HepG2 (cell line): ENCODE data around the gene SRP9. TPM values are rescaled to one million over a fixed set of nuclear protein-coding genes. Genes with fewer than 3 reads are reported as not detected.

Experiments
- CBX1 ChIP-seq: IDR thresholded peaks from one replicate; pipeline ENCODE4 v1.6.1; 2016; ENCODE audit warnings: antibody characterized with exemption, low read depth
- EP300 ChIP-seq, 3 experiments: sonication (generic) in 1 of 3; formaldehyde crosslinking in 1 of 3; IDR thresholded peaks; 2 replicates each; pipeline versions ENCODE4 v1.5.1 to v1.6.1; 2011 to 2020; ENCODE audit warnings: low read depth in 2 of 3, low read length in 2 of 3, borderline replicate concordance in 1 of 3, improper control_type of control experiment in 1 of 3, mild to moderate bottlenecking in 1 of 3, missing genetic modification reagents in 1 of 3, moderate library complexity in 1 of 3
- GATAD2A ChIP-seq: IDR thresholded peaks from 2 replicates; pipeline ENCODE4 v1.6.1; 2016
- IRF9 ChIP-seq: sonication (generic); formaldehyde crosslinking; IDR thresholded peaks from 2 replicates; pipeline ENCODE4 v1.8.0; 2022; ENCODE audit warnings: missing genetic modification reagents, mild to moderate bottlenecking, borderline replicate concordance
- PBX2 ChIP-seq: IDR thresholded peaks from 2 replicates; pipeline ENCODE4 v1.6.1; 2016; ENCODE audit warnings: control low read depth
- RARA ChIP-seq: IDR thresholded peaks from 2 replicates; pipeline ENCODE4 v1.6.1; 2016; ENCODE audit warnings: missing genetic modification reagents, missing compliant biosample characterization
- RBFOX2 ChIP-seq: fragments of 200-400 bp; formaldehyde crosslinking; IDR thresholded peaks from 2 replicates; pipeline ENCODE4 v1.6.1; 2017; ENCODE audit warnings: low read depth, mild to moderate bottlenecking, low read length
- SMC3 ChIP-seq: IDR thresholded peaks from 2 replicates; pipeline ENCODE4 v1.6.1; 2011; ENCODE audit warnings: low read length, improper control_type of control experiment
- SOX13 ChIP-seq, 3 experiments: fragments of 450-650 bp in 1 of 3; sonication (generic) in 1 of 3; formaldehyde crosslinking in 1 of 3; IDR thresholded peaks in 2 of 3; conservative IDR thresholded peaks in 1 of 3; 2 replicates each; pipeline versions ENCODE4 v1.5.0 to v1.6.1; 2016 to 2020; ENCODE audit warnings: antibody characterized with exemption in 1 of 3, mild to moderate bottlenecking in 1 of 3, missing compliant biosample characterization in 1 of 3, missing genetic modification reagents in 1 of 3, moderate library complexity in 1 of 3
- SP2 ChIP-seq: sonication (generic); formaldehyde crosslinking; IDR thresholded peaks from 2 replicates; pipeline ENCODE4 v1.5.1; 2020; ENCODE audit warnings: mild to moderate bottlenecking, missing genetic modification reagents
- TEAD3 ChIP-seq: optimal IDR thresholded peaks from 2 replicates; pipeline ENCODE3; 2016; ENCODE audit warnings: borderline replicate concordance
- ZBTB43 ChIP-seq: sonication (generic); formaldehyde crosslinking; conservative IDR thresholded peaks from 2 replicates; pipeline ENCODE4 v1.4.0; 2020; ENCODE audit warnings: missing genetic modification reagents
- ZBTB49 ChIP-seq: sonication (generic); formaldehyde crosslinking; IDR thresholded peaks from 2 replicates; pipeline ENCODE4 v1.4.0; 2020; ENCODE audit warnings: missing genetic modification reagents, borderline replicate concordance
- ZFY ChIP-seq: sonication (generic); formaldehyde crosslinking; IDR thresholded peaks from 2 replicates; pipeline ENCODE4 v1.4.0; 2020; ENCODE audit warnings: missing genetic modification reagents
- ZMYM4 ChIP-seq: sonication (generic); formaldehyde crosslinking; IDR thresholded peaks from 2 replicates; pipeline ENCODE4 v1.8.1; 2023; ENCODE audit warnings: mild to moderate bottlenecking, missing genetic modification reagents
- ZNF251 ChIP-seq: sonication (generic); formaldehyde crosslinking; IDR thresholded peaks from 2 replicates; pipeline ENCODE4 v1.9.0; 2021; ENCODE audit warnings: mild to moderate bottlenecking, missing genetic modification reagents
- ZNF597 ChIP-seq: sonication (generic); formaldehyde crosslinking; IDR thresholded peaks from 2 replicates; pipeline ENCODE4 v1.5.0; 2020; ENCODE audit warnings: missing genetic modification reagents
- ZNF687 ChIP-seq: sonication (generic); formaldehyde crosslinking; IDR thresholded peaks from 2 replicates; pipeline ENCODE4 v1.5.1; 2020; ENCODE audit warnings: mild to moderate bottlenecking, missing genetic modification reagents, moderate library complexity
- polyA plus RNA-seq, 8 experiments: library from polyadenylated mRNA; depleted of rRNA in 3 of 8; stranded (reverse) in 7 of 8; unstranded in 1 of 8; fragments of >200 nt; fragmentation: Illumina TruSeq in 4 of 8; extraction: Trizol in 4 of 8; gene quantifications; 2 replicates each; pipeline versions ENCODE4 v1.2.1 to v1.2.3, GENCODE V29; 2011 to 2016; ENCODE audit warnings: low read depth in 4 of 8, missing spikeins in 1 of 8, mixed read lengths in 1 of 8; ENCODE audit not compliant: insufficient read depth in 1 of 8
- total RNA-seq, 5 experiments: library from RNA; depleted of rRNA; stranded (reverse); fragments of >200 nt; fragmentation: Illumina TruSeq; extraction: Trizol; gene quantifications; 2 replicates each; pipeline ENCODE4 v1.2.3, GENCODE V29; 2016; ENCODE audit warnings: low read depth in 1 of 5

Gene SRP9
- total and polyA plus RNA-seq, 2 of the 13 experiments (the other 11 are each of a cell fraction or from before 2014, with no cell fraction given), result 251 to 307 TPM

- TF ChIP-seq SOX13 (IDR thresholded peaks at IDR 0.05) (no peak), SOX13 (CRISPR knock-in tag; conservative IDR thresholded peaks at IDR 0.05 in 1 of 2, IDR thresholded peaks at IDR 0.05 in 1 of 2) (0 out of 4 replicates have a peak, but pooled peaks of 1 of the 2 experiments have one; percentile 11), ZNF597 (CRISPR knock-in tag) (no peak), ZFY (CRISPR knock-in tag) (peak; percentile 37; the same call in 1 of the 2 replicates), GATAD2A (CRISPR knock-in tag) (peak; percentile 40; the same call in 1 of the 2 replicates), SMC3 (no peak), RARA (CRISPR knock-in tag) (0 out of 2 replicates have a peak, but pooled peaks have one; percentile 9), CBX1 (no peak), ZNF251 (no peak), ZBTB43 (CRISPR knock-in tag) (0 out of 2 replicates have a peak, but pooled peaks have one; percentile 22), TEAD3 (CRISPR knock-in tag) (no peak), PBX2 (CRISPR knock-in tag) (no peak), EP300 (IDR thresholded peaks at IDR 0.05; ENCODE audit: low read depth in 2 of 2, low read length in 2 of 2) (no peak), EP300 (CRISPR knock-in tag; IDR thresholded peaks at IDR 0.05; ENCODE audit: borderline replicate concordance) (peak; percentile 42; the same call in 1 of the 2 replicates), ZMYM4 (CRISPR knock-in tag) (no peak), IRF9 (CRISPR knock-in tag) (no peak), SP2 (CRISPR knock-in tag) (no peak), ZNF687 (no peak), ZBTB49 (CRISPR knock-in tag) (no peak), RBFOX2 (no peak)
Measured at GRCh38 chr1:225762444-225762843, 15.2 kb upstream of the SRP9 start (continued).
